IMR-90 (cell line): Measurements from ENCODE around the gene MACROD1. TPM values are rescaled to one million over a fixed set of nuclear protein-coding genes. Genes with fewer than 3 reads are reported as not detected.

Experiments used
- ATAC-seq: fragments of 200-7000 bp; cut with Tn5 transposase; 2 replicates; pipeline ENCODE4 v1.9.1; 2020; ENCODE audit warnings: low read depth, mild to moderate bottlenecking, moderate library complexity
- BruUV-seq: library from RNA; stranded (reverse); fragments of 400-500 nt; replicated peaks from 2 replicates; lab custom pipeline; 2021; lab: Mats Ljungman, UMichigan
- CTCF ChIA-PET: fragments of 300-600 bp; formaldehyde crosslinking; extraction: SDS; loops from one replicate; lab custom pipeline; 2021; ENCODE audit warnings: antibody characterized with exemption; lab: Yijun Ruan, JAX
- POLR2A ChIA-PET: fragments of 300-600 bp; sonication (Branson Sonifier 250); formaldehyde crosslinking; loops from one replicate; lab custom pipeline; 2022; ENCODE audit warnings: antibody characterized with exemption; ENCODE audit not compliant: unreplicated experiment; lab: Charles Lee
- DNase-seq: peaks from one replicate; pipeline ENCODE4 v3.0.0; 2013
- H2AFZ ChIP-seq: replicated peaks from 2 replicates; pipeline ENCODE3; 2013; ENCODE audit warnings: low read length, mild to moderate bottlenecking; ENCODE audit not compliant: poor library complexity
- H2AK5ac ChIP-seq: 2 replicates; pipeline ENCODE4 v1.6.1; 2013; ENCODE audit warnings: low read depth, low read length, inconsistent platforms
- H2AK9ac ChIP-seq: replicated peaks from 2 replicates; pipeline ENCODE3; 2013; ENCODE audit warnings: mild to moderate bottlenecking, low read depth, low read length, moderate library complexity; ENCODE audit not compliant: poor library complexity
- H2BK120ac ChIP-seq: 2 replicates; pipeline ENCODE4 v1.6.1; 2013; ENCODE audit warnings: low read depth, low read length, inconsistent platforms
- H2BK15ac ChIP-seq: 3 replicates; pipeline ENCODE4 v1.6.1; 2013; ENCODE audit warnings: low read depth, low read length, inconsistent platforms
- H2BK20ac ChIP-seq: 2 replicates; pipeline ENCODE4 v1.6.1; 2013; ENCODE audit warnings: low read depth, mild to moderate bottlenecking, inconsistent platforms, low read length, moderate library complexity
- H2BK5ac ChIP-seq: 2 replicates; pipeline ENCODE4 v1.6.1; 2013; ENCODE audit warnings: mild to moderate bottlenecking, low read depth, low read length, inconsistent platforms; ENCODE audit not compliant: poor library complexity, severe bottlenecking
- H3K14ac ChIP-seq: replicated peaks from 2 replicates; pipeline ENCODE4 v1.6.1; 2013; ENCODE audit warnings: low read depth, low read length, inconsistent platforms
- H3K18ac ChIP-seq: 2 replicates; pipeline ENCODE4 v1.6.1; 2013; ENCODE audit warnings: low read depth, low read length, control low read depth
- H3K23ac ChIP-seq: 2 replicates; pipeline ENCODE4 v1.6.1; 2013; ENCODE audit warnings: low read depth, low read length, inconsistent platforms
- H3K27ac ChIP-seq: 2 replicates; pipeline ENCODE4 v1.5.1; 2013; ENCODE audit warnings: mild to moderate bottlenecking, control low read depth, low read length; ENCODE audit not compliant: insufficient read depth
- H3K27me3 ChIP-seq: 2 replicates; pipeline ENCODE4 v1.6.1; 2013; ENCODE audit warnings: low read length; ENCODE audit not compliant: control insufficient read depth, insufficient read depth
- H3K36me3 ChIP-seq: 2 replicates; pipeline ENCODE4 v1.6.1; 2013; ENCODE audit warnings: low read length, mixed read lengths; ENCODE audit not compliant: control insufficient read depth, insufficient read depth
- H3K4ac ChIP-seq: 2 replicates; pipeline ENCODE4 v1.6.1; 2013; ENCODE audit warnings: low read depth, low read length, inconsistent platforms
- H3K4me1 ChIP-seq: 2 replicates; pipeline ENCODE4 v1.6.1; 2013; ENCODE audit warnings: low read length, mixed read lengths; ENCODE audit not compliant: control insufficient read depth, insufficient read depth
- H3K4me2 ChIP-seq: 2 replicates; pipeline ENCODE4 v1.6.1; 2013; ENCODE audit warnings: low read depth, mild to moderate bottlenecking, control low read depth, low read length, moderate library complexity
- H3K4me3 ChIP-seq: 2 replicates; pipeline ENCODE4 v1.5.1; 2013; ENCODE audit warnings: low read depth, mild to moderate bottlenecking, control low read depth, low read length, moderate library complexity; ENCODE audit not compliant: insufficient read depth
- H3K56ac ChIP-seq: 2 replicates; pipeline ENCODE4 v1.6.1; 2013; ENCODE audit warnings: low read length, inconsistent platforms; ENCODE audit not compliant: insufficient read depth; ENCODE audit errors: extremely low read depth
- H3K79me1 ChIP-seq, 2 experiments: 2 replicates each; pipeline ENCODE4 v1.6.1; 2013; ENCODE audit warnings: low read length in 2 of 2, inconsistent platforms in 1 of 2, low read depth in 1 of 2
- H3K9ac ChIP-seq: 2 replicates; pipeline ENCODE4 v1.6.1; 2013; ENCODE audit warnings: low read depth, low read length, control low read depth
- H3K9me1 ChIP-seq: 2 replicates; pipeline ENCODE4 v1.6.1; 2013; ENCODE audit warnings: low read length, inconsistent platforms; ENCODE audit not compliant: insufficient read depth
- H3K9me3 ChIP-seq: 2 replicates; pipeline ENCODE4 v1.6.1; 2013; ENCODE audit warnings: low read length; ENCODE audit not compliant: control insufficient read depth, insufficient read depth
- H4K20me1 ChIP-seq: 2 replicates; pipeline ENCODE4 v1.6.1; 2013; ENCODE audit warnings: low read length, inconsistent platforms; ENCODE audit not compliant: insufficient read depth
- H4K5ac ChIP-seq: 2 replicates; pipeline ENCODE4 v1.6.1; 2013; ENCODE audit warnings: mild to moderate bottlenecking, low read depth, low read length, control low read depth
- H4K8ac ChIP-seq, 2 experiments: 2 replicates each; pipeline ENCODE4 v1.6.1; 2013; ENCODE audit warnings: low read depth in 2 of 2, low read length in 2 of 2, control low read depth in 1 of 2, inconsistent platforms in 1 of 2
- H4K91ac ChIP-seq: 2 replicates; pipeline ENCODE4 v1.6.1; 2013; ENCODE audit warnings: low read depth, low read length, inconsistent platforms; ENCODE audit not compliant: insufficient read depth
- BHLHE40 ChIP-seq: fragments of 150-350 bp; IDR thresholded peaks from 2 replicates; pipeline ENCODE4 v1.6.1; 2016; ENCODE audit warnings: mild to moderate bottlenecking, low read depth, low read length
- CEBPB ChIP-seq: IDR thresholded peaks from 2 replicates; pipeline ENCODE4 v1.6.1; 2012; ENCODE audit warnings: low read depth, low read length, improper control_type of control experiment
- CTCF ChIP-seq: conservative IDR thresholded peaks from 2 replicates; pipeline ENCODE4 v1.5.1; 2012; ENCODE audit warnings: mild to moderate bottlenecking, low read depth, low read length, improper control_type of control experiment
- ELK1 ChIP-seq: fragments of 150-350 bp; IDR thresholded peaks from 2 replicates; pipeline ENCODE4 v1.6.1; 2016; ENCODE audit warnings: low read depth, mild to moderate bottlenecking, low read length, moderate library complexity, borderline replicate concordance
- FOS ChIP-seq: fragments of 150-350 bp; IDR thresholded peaks from 2 replicates; pipeline ENCODE4 v1.6.1; 2016; ENCODE audit warnings: low read depth, low read length
- MAFK ChIP-seq: IDR thresholded peaks from 2 replicates; pipeline ENCODE4 v1.6.1; 2012; ENCODE audit warnings: low read depth, low read length, improper control_type of control experiment
- NFE2L2 ChIP-seq: fragments of 150-350 bp; IDR thresholded peaks from 2 replicates; pipeline ENCODE4 v1.6.1; 2016; ENCODE audit warnings: low read depth, mild to moderate bottlenecking, low read length
- POLR2A ChIP-seq: IDR thresholded peaks from 2 replicates; pipeline ENCODE4 v1.6.1; 2012; ENCODE audit warnings: mild to moderate bottlenecking, low read depth, low read length
- RCOR1 ChIP-seq: IDR thresholded peaks from 2 replicates; pipeline ENCODE4 v1.6.1; 2012; ENCODE audit warnings: mild to moderate bottlenecking, low read length, improper control_type of control experiment; ENCODE audit not compliant: insufficient replicate concordance
- RFX5 ChIP-seq: IDR thresholded peaks from 2 replicates; pipeline ENCODE4 v1.8.0; 2012; ENCODE audit warnings: low read depth, mild to moderate bottlenecking, low read length, moderate library complexity
- SMC3 ChIP-seq: fragments of 150-350 bp; IDR thresholded peaks from 2 replicates; pipeline ENCODE4 v1.6.1; 2016; ENCODE audit warnings: low read depth, mild to moderate bottlenecking, antibody characterized with exemption, low read length, moderate library complexity
- USF2 ChIP-seq: fragments of 150-350 bp; IDR thresholded peaks from 2 replicates; pipeline ENCODE4 v1.6.1; 2017; ENCODE audit warnings: mild to moderate bottlenecking, antibody characterized with exemption, low read length, low read depth
- WGBS, 2 experiments: methylation state at CpG; one replicate each; pipeline versions ENCODE4 v1.1.5 to v1.1.7; 2013; ENCODE audit warnings: missing lambda C conversion rate in 2 of 2; ENCODE audit not compliant: insufficient read length in 1 of 2; ENCODE audit errors: extremely low coverage in 2 of 2; 5-methylcytosine and 5-hydroxymethylcytosine counted together
- dilution Hi-C: fragments of 300-500 bp; cut with HindIII; formaldehyde crosslinking; loops from one replicate; pipeline ENCODE4 v1.14.3; 2018; ENCODE audit warnings: low sequenced_read_pairs; ENCODE audit not compliant: unreplicated experiment
- in situ Hi-C: fragments of 300-500 bp; cut with MboI; formaldehyde crosslinking; loops from 3 replicates; pipeline ENCODE4 v1.14.3; 2019; ENCODE audit warnings: low sequenced_read_pairs, inconsistent platforms, mixed read lengths
- intact Hi-C: fragments of 100-400 bp; cut with micrococcal nuclease; formaldehyde crosslinking; loops from 2 replicates; pipeline ENCODE4 v1.10.0; 2022
- polyA plus RNA-seq, 3 experiments: library from polyadenylated mRNA; depleted of rRNA; stranded (reverse); fragments of >200 nt; gene quantifications; 2 replicates each; pipeline ENCODE4 v1.2.3, GENCODE V29; 2012; ENCODE audit warnings: low replicate concordance in 1 of 3
- total RNA-seq: library from RNA; depleted of rRNA; stranded (reverse); fragments of >200 nt; gene quantifications from 2 replicates; pipeline ENCODE4 v1.2.3, GENCODE V29; 2012

MACROD1 gene
- total and polyA plus RNA-seq, 2 of the 4 experiments (the other 2 are of a cell fraction) = 2.5 to 9.3 TPM

GRCh38 chr11:64129403-64129802 is 36.5 kb downstream of the MACROD1 start:
- Histone ChIP-seq H3K4me2 (no peak overlapping the region), H3K14ac (no peak overlapping the region), H2AFZ (no peak overlapping the region), H3K36me3 (no peaks in the 10 kb centered on the region), H4K91ac (no peak overlapping the region), H3K79me1 (no peaks in the 10 kb centered on the region), H4K8ac (no peak overlapping the region), H3K9ac (no peak overlapping the region), H3K4me3 (no peak overlapping the region), H4K20me1 (no peaks in the 10 kb centered on the region; the same call in 1 of the 2 replicates), H3K18ac (no peak overlapping the region), H2AK9ac (no peak overlapping the region), H2AK5ac (no peak overlapping the region), H2BK120ac (no peak overlapping the region), H3K4ac (no peak overlapping the region), H3K27me3 (no peaks in the 10 kb centered on the region), H2BK15ac (no peak overlapping the region), H3K9me1 (no peaks in the 10 kb centered on the region), H3K56ac (no peak overlapping the region), H4K5ac (no peak overlapping the region), H2BK20ac (no peak overlapping the region), H3K9me3 (no peaks in the 10 kb centered on the region), H2BK5ac (no peak overlapping the region), H3K27ac (no peak overlapping the region), H3K4me1 (peaks cover 4% of the 10 kb centered on the region; the same call in 1 of the 2 replicates), H3K23ac (no peak overlapping the region)
- ChIA-PET POLR2A (no interaction called here), CTCF (no interaction called here)
- intact Hi-C loops (no loop called here), in situ Hi-C loops (no loop called here), dilution Hi-C loops (no loop called here)
- ATAC-seq (no peak), DNase-seq (no peak)
- 100% methylated on average over 1 of the region's 8 CpGs; no CpG with 5 or more reads in 1 of the 2 experiments for WGBS, 2 experiments
- TF ChIP-seq SMC3 (no peak), BHLHE40 (no peak), CTCF (no peak), MAFK (no peak), ELK1 (no peak), NFE2L2 (no peak), FOS (no peak), RCOR1 (no peak), USF2 (no peak), POLR2A (no peak), RFX5 (no peak), CEBPB (no peak)
- no TSS peak for BruUV-seq
